Measurements from ENCODE around the gene SLC18A2. TPM values are rescaled to one million over a fixed set of nuclear protein-coding genes. Genes with fewer than 3 reads are reported as not detected.
A peak's percentile ranks its signal among the peaks of the same experiment; 100 is the strongest.

Gene SLC18A2
- total RNA-seq, 5 donors from 2014 or later (not counting 1 experiment from before 2014, with no cell fraction given): 0.18 to 2.9 (median 1.0) TPM

DNA sequence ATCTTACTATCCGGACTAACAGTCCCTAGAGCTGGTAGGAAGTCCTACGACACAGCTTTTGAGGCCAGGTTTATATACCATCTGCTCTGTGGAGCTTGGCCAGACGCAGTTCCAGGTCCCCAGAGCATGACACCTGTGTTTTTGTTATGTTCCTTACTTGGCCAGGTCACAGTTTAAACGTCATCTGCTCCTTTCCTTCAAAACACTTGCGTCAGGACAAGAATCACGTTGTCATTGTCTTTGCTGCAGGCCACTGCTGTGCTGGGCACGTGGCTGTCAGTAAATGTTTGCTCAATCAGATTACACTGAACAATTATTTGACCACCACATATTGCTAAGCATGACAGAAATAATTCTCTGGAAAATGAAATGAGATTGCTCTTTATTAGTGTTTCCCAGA is 23.9 kb downstream of the SLC18A2 start:
- Mint-ChIP-seq H3K27me3 (peaks cover 18 to 32% of the 10 kb centered on the region in 2 donors), H3K27ac (no peak overlapping the region), H3K36me3 (no peaks in the 10 kb centered on the region), H3K4me1 (peaks cover 0 to 7% (median 5%) of the 10 kb centered on the region in 3 donors), H3K9me3 (no peaks in the 10 kb centered on the region), H3K4me3 (no peak overlapping the region)
- ChIA-PET POLR2A (interaction anchor here in 1 of 2 donors (0.6 kb wide), 1 partner anchor 45 kb away, joined by 3 read pairs; no protein-coding TSS in a partner anchor), CTCF (no interaction called here)
- Histone ChIP-seq H3K4me1 (ENCODE audit: control insufficient read depth in 1 of 2, extremely low read depth in 1 of 2, insufficient read depth in 2 of 2, low read length in 2 of 2) (peaks cover 0 to 11% of the 10 kb centered on the region in 2 experiments), H3K36me3 (ENCODE audit: control insufficient read depth in 2 of 2, extremely low read depth in 1 of 2, insufficient read depth in 1 of 2, low read length in 1 of 2) (peaks cover 0 to 6% of the 10 kb centered on the region in 2 donors), H3K4me3 (ENCODE audit: control insufficient read depth in 1 of 2, extremely low read depth in 1 of 2, low read length in 1 of 2) (no peak overlapping the region), H3K27me3 (replicated peaks in 1 of 2; ENCODE audit: control insufficient read depth in 2 of 2, extremely low read depth in 1 of 2, insufficient read depth in 2 of 2, low read length in 1 of 2) (peaks cover 0 to 30% of the 10 kb centered on the region in 2 experiments), H3K27ac (ENCODE audit: low read length) (no peak overlapping the region), H3K9me3 (no peaks in the 10 kb centered on the region)
- ATAC-seq (replicated peaks in 1 of 4): no peak
- DNase-seq: no peak
- 60% methylated on average over 6 of the region's 7 CpGs for WGBS (ENCODE audit: insufficient coverage)

DNA sequence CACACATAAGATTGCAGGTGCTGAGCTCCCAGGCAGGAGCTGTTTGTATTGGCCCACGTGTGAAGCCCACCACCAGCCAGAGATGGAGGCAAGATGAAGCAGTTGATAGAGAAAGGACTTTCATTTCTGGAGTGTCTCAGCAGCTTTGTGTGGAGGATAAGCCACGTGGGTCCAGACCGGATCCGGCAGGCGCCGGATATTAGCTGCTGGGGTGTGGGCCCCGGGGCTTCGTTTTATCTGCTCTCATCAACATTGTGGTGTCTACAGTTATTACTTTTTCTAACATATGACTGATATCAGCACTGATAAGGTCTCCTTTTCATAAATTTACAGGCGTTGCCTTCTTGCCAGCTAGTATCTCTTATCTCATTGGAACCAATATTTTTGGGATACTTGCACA is 25.5 kb downstream of the SLC18A2 start:
- POLR2A ChIA-PET: no interaction called here

DNA sequence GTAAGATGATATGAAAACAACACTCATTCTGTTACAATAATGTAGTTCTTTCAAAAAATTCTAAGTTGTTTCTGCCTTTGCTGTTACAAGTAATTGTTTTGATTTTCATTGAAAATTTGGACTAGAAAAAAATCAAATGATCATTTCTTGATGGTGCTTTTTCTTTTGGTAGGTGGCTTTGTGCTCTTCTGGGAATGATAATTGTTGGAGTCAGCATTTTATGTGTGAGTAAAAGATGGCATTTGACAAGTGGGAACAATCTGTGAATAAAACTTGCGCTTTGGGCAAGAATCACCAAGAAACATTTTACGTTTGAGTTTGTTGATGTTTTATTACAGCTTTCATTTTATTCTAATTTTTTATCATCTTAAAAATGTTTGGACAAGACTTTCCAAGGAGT is 25.9 kb downstream of the SLC18A2 start:
- Mint-ChIP-seq H3K9me3 (no peaks in the 10 kb centered on the region), H3K4me3 (no peak overlapping the region), H3K4me1 (no peaks in the 10 kb centered on the region), H3K27ac (no peak overlapping the region), H3K36me3 (no peaks in the 10 kb centered on the region), H3K27me3 (peaks cover 10 to 16% of the 10 kb centered on the region in 2 donors)
- no peak for DNase-seq
- no peak for ATAC-seq (replicated peaks in 1 of 4)
- H3K27ac ChIP-seq (ENCODE audit: low read length): no peak overlapping the region
- POLR2A ChIA-PET: no interaction called here
- peaks cover 0 to 6% of the 10 kb centered on the region in 2 donors for H3K36me3 ChIP-seq (ENCODE audit: control insufficient read depth in 2 of 2, extremely low read depth in 1 of 2, insufficient read depth in 1 of 2, low read length in 1 of 2)
- H3K4me1 ChIP-seq (ENCODE audit: control insufficient read depth in 1 of 2, extremely low read depth in 1 of 2, insufficient read depth in 2 of 2, low read length in 2 of 2): no peaks in the 10 kb centered on the region
- CTCF ChIA-PET: interaction anchor here in 1 of 2 donors (1.3 kb wide), 1 partner anchor 13 kb away, joined by 3 read pairs; no protein-coding TSS in a partner anchor
- H3K9me3 ChIP-seq: no peaks in the 10 kb centered on the region
- no peak overlapping the region for H3K4me3 ChIP-seq (ENCODE audit: control insufficient read depth in 1 of 2, extremely low read depth in 1 of 2, low read length in 1 of 2)
- WGBS (ENCODE audit: insufficient coverage): no CpG with 5 or more reads among the region's 2 CpGs
- peaks cover 0 to 18% of the 10 kb centered on the region in 2 experiments for H3K27me3 ChIP-seq (replicated peaks in 1 of 2; ENCODE audit: control insufficient read depth in 2 of 2, extremely low read depth in 1 of 2, insufficient read depth in 2 of 2, low read length in 1 of 2)

More for the DNA sequence above, 25.5 kb downstream of the SLC18A2 start:
- Mint-ChIP-seq H3K4me3 (no peak overlapping the region), H3K9me3 (no peaks in the 10 kb centered on the region), H3K27ac (no peak overlapping the region), H3K4me1 (no peaks in the 10 kb centered on the region), H3K27me3 (peaks cover 10 to 19% of the 10 kb centered on the region in 2 donors), H3K36me3 (no peaks in the 10 kb centered on the region)
- WGBS (ENCODE audit: insufficient coverage): no CpG with 5 or more reads among the region's 9 CpGs
- H3K4me1 ChIP-seq (ENCODE audit: control insufficient read depth in 1 of 2, extremely low read depth in 1 of 2, insufficient read depth in 2 of 2, low read length in 2 of 2): no peaks in the 10 kb centered on the region
- peaks cover 0 to 6% of the 10 kb centered on the region in 2 donors for H3K36me3 ChIP-seq (ENCODE audit: control insufficient read depth in 2 of 2, extremely low read depth in 1 of 2, insufficient read depth in 1 of 2, low read length in 1 of 2)
- CTCF ChIA-PET: interaction anchor here in 1 of 2 donors (1.3 kb wide), 1 partner anchor 13 kb away, joined by 3 read pairs; no protein-coding TSS in a partner anchor
- peaks cover 0 to 22% of the 10 kb centered on the region in 2 experiments for H3K27me3 ChIP-seq (replicated peaks in 1 of 2; ENCODE audit: control insufficient read depth in 2 of 2, extremely low read depth in 1 of 2, insufficient read depth in 2 of 2, low read length in 1 of 2)
- H3K27ac ChIP-seq (ENCODE audit: low read length): no peak overlapping the region
- H3K4me3 ChIP-seq (ENCODE audit: control insufficient read depth in 1 of 2, extremely low read depth in 1 of 2, low read length in 1 of 2): no peak overlapping the region
- DNase-seq (no peak), ATAC-seq (replicated peaks in 1 of 4) (peak in 1 of 4 experiments; percentile 17)
- no peaks in the 10 kb centered on the region for H3K9me3 ChIP-seq

- Histone ChIP-seq H3K27ac (ENCODE audit: low read length) (no peak overlapping the region), H3K4me1 (ENCODE audit: control insufficient read depth in 1 of 2, extremely low read depth in 1 of 2, insufficient read depth in 2 of 2, low read length in 2 of 2) (no peaks in the 10 kb centered on the region), H3K27me3 (replicated peaks in 1 of 2; ENCODE audit: control insufficient read depth in 2 of 2, extremely low read depth in 1 of 2, insufficient read depth in 2 of 2, low read length in 1 of 2) (peaks cover 0 to 4% of the 10 kb centered on the region in 2 experiments), H3K4me3 (ENCODE audit: control insufficient read depth in 1 of 2, extremely low read depth in 1 of 2, low read length in 1 of 2) (no peak overlapping the region), H3K36me3 (ENCODE audit: control insufficient read depth in 2 of 2, extremely low read depth in 1 of 2, insufficient read depth in 1 of 2, low read length in 1 of 2) (peaks cover 0 to 12% of the 10 kb centered on the region in 2 donors), H3K9me3 (no peaks in the 10 kb centered on the region)
- ChIA-PET CTCF (no interaction called here), POLR2A (no interaction called here)
- no peak for ATAC-seq (replicated peaks in 1 of 4)
- H3K36me3 Mint-ChIP-seq: no peaks in the 10 kb centered on the region
- H3K9me3 Mint-ChIP-seq: no peaks in the 10 kb centered on the region
- no peak overlapping the region for H3K4me3 Mint-ChIP-seq
- H3K4me1 Mint-ChIP-seq: no peaks in the 10 kb centered on the region
- peaks cover 6 to 7% of the 10 kb centered on the region in 2 donors for H3K27me3 Mint-ChIP-seq
- no peak for DNase-seq
- no peak overlapping the region for H3K27ac Mint-ChIP-seq
- 100% methylated on average over 2 of the region's 4 CpGs for WGBS (ENCODE audit: insufficient coverage)
Observed at GRCh38 chr10:117268258-117268657, 27.3 kb downstream of the SLC18A2 start.

- Mint-ChIP-seq H3K9me3 (no peaks in the 10 kb centered on the region), H3K4me1 (no peaks in the 10 kb centered on the region), H3K27me3 (peaks cover 6 to 7% of the 10 kb centered on the region in 2 donors), H3K36me3 (no peaks in the 10 kb centered on the region), H3K27ac (no peak overlapping the region), H3K4me3 (no peak overlapping the region)
- no peak overlapping the region for H3K27ac ChIP-seq (ENCODE audit: low read length)
- ChIA-PET CTCF (no interaction called here), POLR2A (no interaction called here)
- no peak overlapping the region for H3K4me3 ChIP-seq (ENCODE audit: control insufficient read depth in 1 of 2, extremely low read depth in 1 of 2, low read length in 1 of 2)
- DNase-seq: no peak
- 98% methylated on average over 2 of the region's 2 CpGs for WGBS (ENCODE audit: insufficient coverage)
- H3K36me3 ChIP-seq (ENCODE audit: control insufficient read depth in 2 of 2, extremely low read depth in 1 of 2, insufficient read depth in 1 of 2, low read length in 1 of 2): peaks cover 0 to 12% of the 10 kb centered on the region in 2 donors
- no peaks in the 10 kb centered on the region for H3K9me3 ChIP-seq
- no peaks in the 10 kb centered on the region for H3K27me3 ChIP-seq (replicated peaks in 1 of 2; ENCODE audit: control insufficient read depth in 2 of 2, extremely low read depth in 1 of 2, insufficient read depth in 2 of 2, low read length in 1 of 2)
- ATAC-seq (replicated peaks in 1 of 4): no peak
- no peaks in the 10 kb centered on the region for H3K4me1 ChIP-seq (ENCODE audit: control insufficient read depth in 1 of 2, extremely low read depth in 1 of 2, insufficient read depth in 2 of 2, low read length in 2 of 2)
Observed at GRCh38 chr10:117268907-117269306, 28.0 kb downstream of the SLC18A2 start.

DNA sequence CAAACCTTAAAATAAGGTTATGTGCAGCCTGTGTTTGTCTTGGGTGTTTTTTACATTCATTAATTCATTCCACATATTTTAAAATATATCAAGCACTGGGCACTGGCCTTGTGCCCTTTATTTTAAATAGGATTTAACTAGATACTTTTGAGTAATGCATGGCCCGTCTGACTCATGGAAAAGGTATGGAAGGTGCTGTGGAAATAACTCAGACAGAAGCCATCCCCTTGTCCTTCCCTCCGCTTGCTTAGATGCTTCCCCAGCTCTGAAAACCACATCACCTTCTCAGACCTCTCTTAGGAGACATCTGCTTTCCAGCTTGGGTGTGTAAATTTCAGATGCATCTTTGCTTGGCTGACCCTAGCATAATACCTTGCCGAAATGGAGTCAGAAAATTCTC is 30.5 kb downstream of the SLC18A2 start:
- H3K36me3 Mint-ChIP-seq: no peaks in the 10 kb centered on the region
- no peak for ATAC-seq (replicated peaks in 1 of 4)
- POLR2A ChIA-PET: no interaction called here
- whole genome bisulfite sequencing (ENCODE audit: insufficient coverage): no CpG with 5 or more reads among the region's 3 CpGs
- no peaks in the 10 kb centered on the region for H3K4me1 ChIP-seq (ENCODE audit: control insufficient read depth in 1 of 2, extremely low read depth in 1 of 2, insufficient read depth in 2 of 2, low read length in 2 of 2)
- H3K4me3 ChIP-seq (ENCODE audit: control insufficient read depth in 1 of 2, extremely low read depth in 1 of 2, low read length in 1 of 2): no peak overlapping the region
- H3K4me1 Mint-ChIP-seq: no peaks in the 10 kb centered on the region
- H3K27ac ChIP-seq (ENCODE audit: low read length): no peak overlapping the region
- H3K36me3 ChIP-seq (ENCODE audit: control insufficient read depth in 2 of 2, extremely low read depth in 1 of 2, insufficient read depth in 1 of 2, low read length in 1 of 2): peaks cover 0 to 10% of the 10 kb centered on the region in 2 donors
- no peaks in the 10 kb centered on the region for H3K27me3 Mint-ChIP-seq
- H3K27me3 ChIP-seq (replicated peaks in 1 of 2; ENCODE audit: control insufficient read depth in 2 of 2, extremely low read depth in 1 of 2, insufficient read depth in 2 of 2, low read length in 1 of 2): no peaks in the 10 kb centered on the region
- H3K9me3 Mint-ChIP-seq: no peaks in the 10 kb centered on the region
- CTCF ChIA-PET: no interaction called here
- H3K4me3 Mint-ChIP-seq: no peak overlapping the region
- no peak overlapping the region for H3K27ac Mint-ChIP-seq
- H3K9me3 ChIP-seq: no peaks in the 10 kb centered on the region
- no peak for DNase-seq
